GM12878 (cell line): ENCODE results near the gene PLPP1. TPM values are rescaled to one million over a fixed set of nuclear protein-coding genes. Genes with fewer than 3 reads are reported as not detected.

Source experiments
- ATAC-seq: fragments of 200-7000 bp; cut with Tn5 transposase; 3 replicates; pipeline ENCODE4 v1.9.1; 2020; ENCODE audit warnings: mild to moderate bottlenecking, moderate library complexity
- BruUV-seq: library from RNA; stranded (reverse); fragments of 400-500 nt; replicated peaks from 2 replicates; lab custom pipeline; 2021; lab: Mats Ljungman, UMichigan
- CTCF ChIA-PET: fragments of 300-600 bp; sonication (Branson Sonifier 250); formaldehyde crosslinking; extraction: SDS; loops from one replicate; lab custom pipeline; 2021; ENCODE audit warnings: inconsistent platforms; lab: Yijun Ruan, JAX
- POLR2A ChIA-PET: fragments of 350-600 bp; formaldehyde crosslinking; extraction: SDS; loops from one replicate; lab custom pipeline; 2021; ENCODE audit warnings: inconsistent platforms; lab: Charles Lee
- RAD21 ChIA-PET: fragments of 300-600 bp; sonication (Branson Sonifier 250); formaldehyde crosslinking; loops from one replicate; lab custom pipeline; 2023; ENCODE audit warnings: antibody characterized with exemption; ENCODE audit not compliant: unreplicated experiment; lab: Charles Lee
- SMC1A ChIA-PET: fragments of 300-600 bp; sonication (Branson Sonifier 250); formaldehyde crosslinking; loops from one replicate; lab custom pipeline; 2023; ENCODE audit not compliant: unreplicated experiment, uncharacterized antibody; lab: Charles Lee
- DNase-seq: peaks from one replicate; pipeline ENCODE4 v3.0.0-alpha.2; 2011; ENCODE audit warnings: low read depth, low spot score
- FAIRE-seq: peaks from 3 replicates; lab custom pipeline; 2011; peaks lifted over from hg19 to GRCh38; lab: Jason Lieb, UNC
- H2AFZ ChIP-seq: 2 replicates; pipeline ENCODE4 v1.6.0; 2011; ENCODE audit warnings: low read depth, low read length, control low read depth; ENCODE audit not compliant: control insufficient read depth
- H3K27ac ChIP-seq: 2 replicates; pipeline ENCODE4 v1.5.1; 2011; ENCODE audit warnings: control low read depth; ENCODE audit not compliant: control insufficient read depth, insufficient read depth
- H3K27me3 ChIP-seq, 2 experiments: replicated peaks in 1 of 2; 2 replicates each; pipeline versions ENCODE4 v1.6.0 to v1.6.1; 2011; ENCODE audit warnings: low read length in 1 of 2; ENCODE audit not compliant: control insufficient read depth in 2 of 2, insufficient read depth in 2 of 2
- H3K36me3 ChIP-seq, 2 experiments: 2 replicates each; pipeline ENCODE4 v1.5.1; 2011; ENCODE audit warnings: low read length in 1 of 2; ENCODE audit not compliant: control insufficient read depth in 2 of 2, insufficient read depth in 2 of 2
- H3K4me1 ChIP-seq: 2 replicates; pipeline ENCODE4 v1.6.1; 2011; ENCODE audit warnings: mild to moderate bottlenecking, low read length, moderate library complexity, mixed read lengths; ENCODE audit not compliant: control insufficient read depth, insufficient read depth
- H3K4me2 ChIP-seq: 2 replicates; pipeline ENCODE4 v1.6.0; 2011; ENCODE audit warnings: control low read depth; ENCODE audit not compliant: control insufficient read depth, insufficient read depth
- H3K4me3 ChIP-seq: fragments of 200-600 bp; sonication (generic); 2 replicates; pipeline ENCODE4 v1.5.1; 2016
- H3K79me2 ChIP-seq: 2 replicates; pipeline ENCODE4 v1.6.0; 2011; ENCODE audit warnings: low read length; ENCODE audit not compliant: control insufficient read depth, insufficient read depth
- H3K9ac ChIP-seq: 2 replicates; pipeline ENCODE4 v1.8.0; 2011; ENCODE audit warnings: low read length, control low read depth, mixed read lengths; ENCODE audit not compliant: control insufficient read depth, insufficient read depth
- H3K9me3 ChIP-seq: replicated peaks from 3 replicates; pipeline ENCODE4 v1.5.1; 2011; ENCODE audit warnings: mild to moderate bottlenecking, low read length; ENCODE audit not compliant: control insufficient read depth, insufficient read depth
- H4K20me1 ChIP-seq: 2 replicates; pipeline ENCODE4 v1.6.0; 2011; ENCODE audit not compliant: control insufficient read depth, insufficient read depth
- BACH1 ChIP-seq: fragments of 450-650 bp; IDR thresholded peaks from 2 replicates; pipeline ENCODE4 v1.6.1; 2017; ENCODE audit warnings: mild to moderate bottlenecking, borderline replicate concordance
- CEBPB ChIP-seq, 2 experiments: fragments of 150-350 bp in 1 of 2; IDR thresholded peaks; 2 replicates each; pipeline ENCODE4 v1.6.1; 2012 to 2014; ENCODE audit warnings: low read depth in 2 of 2, low read length in 2 of 2, borderline replicate concordance in 1 of 2, inconsistent platforms in 1 of 2
- CHD1 ChIP-seq: IDR thresholded peaks from 2 replicates; pipeline ENCODE4 v1.6.1; 2012; ENCODE audit warnings: low read depth, low read length, improper control_type of control experiment
- NFXL1 ChIP-seq: fragments of 450-650 bp; IDR thresholded peaks from 2 replicates; pipeline ENCODE4 v1.6.1; 2017; ENCODE audit warnings: antibody characterized with exemption, mild to moderate bottlenecking, borderline replicate concordance
- NFYB ChIP-seq: IDR thresholded peaks from 2 replicates; pipeline ENCODE4 v1.6.1; 2011; ENCODE audit warnings: low read depth, mild to moderate bottlenecking, low read length, improper control_type of control experiment, moderate library complexity; ENCODE audit not compliant: insufficient read depth
- NR2F1 ChIP-seq: fragments of 450-650 bp; conservative IDR thresholded peaks from 2 replicates; pipeline ENCODE4 v1.6.1; 2017; ENCODE audit warnings: mild to moderate bottlenecking
- SRF ChIP-seq, 2 experiments: IDR thresholded peaks; 2 replicates each; pipeline ENCODE4 v1.6.1; 2011; ENCODE audit warnings: low read depth in 2 of 2, low read length in 2 of 2, mild to moderate bottlenecking in 1 of 2, moderate library complexity in 1 of 2
- STAT1 ChIP-seq: fragments of 450-650 bp; conservative IDR thresholded peaks from 2 replicates; pipeline ENCODE4 v1.6.1; 2014; ENCODE audit warnings: antibody characterized with exemption, mild to moderate bottlenecking
- TCF3 ChIP-seq: IDR thresholded peaks from 2 replicates; pipeline ENCODE4 v1.6.1; 2012; ENCODE audit warnings: low read depth, mild to moderate bottlenecking, low read length, borderline replicate concordance; ENCODE audit not compliant: insufficient read depth
- WGBS: methylation state at CpG from one replicate; pipeline ENCODE4 v1.1.6; 2016; ENCODE audit warnings: low lambda C conversion rate; ENCODE audit not compliant: insufficient replicate concordance, insufficient coverage; ENCODE audit errors: missing lambda C conversion rate; 5-methylcytosine and 5-hydroxymethylcytosine counted together
- in situ Hi-C: fragments of 300-500 bp; cut with MboI; formaldehyde crosslinking; loops from 9 replicates; pipeline ENCODE4 v1.14.3; 2018; ENCODE audit warnings: mixed read lengths
- intact Hi-C: fragments of 100-400 bp; cut with micrococcal nuclease; formaldehyde crosslinking; loops from one replicate; pipeline ENCODE4 v1.14.2; 2022; ENCODE audit not compliant: unreplicated experiment
- polyA plus RNA-seq, 11 experiments: library from polyadenylated mRNA; depleted of rRNA in 4 of 11; unstranded in 6 of 11; stranded (reverse) in 5 of 11; fragments of >200 nt; fragmentation: Nextera tagmentation in 4 of 11; fragmentation: Illumina TruSeq in 1 of 11; extraction: Ambion mirVana in 4 of 11; extraction: Trizol in 1 of 11; gene quantifications; 1 replicate in 1 of 11; 2 replicates in 10 of 11; pipeline versions ENCODE4 v1.2.1 to v1.2.3, GENCODE V29; 2011 to 2016; ENCODE audit warnings: inconsistent platforms in 2 of 11, missing spikeins in 2 of 11, low read depth in 1 of 11
- total RNA-seq, 4 experiments: library from RNA; depleted of rRNA in 3 of 4; stranded (reverse); fragments of >200 nt in 3 of 4; fragmentation: Illumina TruSeq in 1 of 4; extraction: Trizol in 1 of 4; gene quantifications; 2 replicates each; pipeline versions ENCODE4 v1.2.1 to v1.2.3, GENCODE V29; 2013 to 2021
- TF ChIP-seq, protein P1 (sequence below): fragments of 450-650 bp; IDR thresholded peaks from 2 replicates; pipeline ENCODE4 v1.6.1; 2018; ENCODE audit warnings: mild to moderate bottlenecking, low read depth, moderate library complexity; ENCODE audit not compliant: partially characterized antibody
- TF ChIP-seq, protein P2 (sequence below): IDR thresholded peaks from 2 replicates; pipeline ENCODE4 v1.6.1; 2011; ENCODE audit warnings: borderline replicate concordance, low read depth, mild to moderate bottlenecking, moderate library complexity, low read length; ENCODE audit not compliant: insufficient read depth, poor library complexity, severe bottlenecking

Gene PLPP1
- total and polyA plus RNA-seq, 10 of the 15 experiments (the other 5 are each of a cell fraction or from before 2014, with no cell fraction given): 3.0 to 11.3 (median 8.1) TPM

DNA sequence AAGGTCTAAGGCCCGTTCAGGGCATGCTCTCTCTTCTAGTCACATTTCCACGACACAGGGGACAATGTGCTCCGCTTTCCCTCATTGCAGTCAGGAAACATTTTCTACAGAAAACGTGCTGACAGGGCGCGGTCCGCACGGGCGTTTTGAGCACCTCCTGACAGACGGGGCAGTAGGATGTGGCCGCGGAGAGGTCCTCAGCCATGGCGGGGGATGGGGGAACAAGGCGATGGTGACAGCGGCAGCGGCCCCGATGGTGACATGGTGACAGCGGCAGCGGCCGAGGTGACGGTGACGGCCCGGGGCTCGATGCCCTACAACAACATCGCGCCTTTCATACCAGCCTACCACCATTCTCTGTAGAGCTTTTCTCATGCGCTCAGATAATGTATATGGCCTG, 4.1 kb downstream of the PLPP1 start:
- no peak overlapping the region for H3K4me3 ChIP-seq
- no peaks in the 10 kb centered on the region for H4K20me1 ChIP-seq
- in situ Hi-C loops: no loop called here
- intact Hi-C loops: loop anchor here (10.0 kb wide), 3 partner anchors 164 to 374 kb away; no protein-coding TSS in a partner anchor
- peaks cover 4% of the 10 kb centered on the region for H3K4me1 ChIP-seq
- H3K79me2 ChIP-seq: peaks cover 2% of the 10 kb centered on the region
- H2AFZ ChIP-seq: no peak overlapping the region
- DNase-seq (no peak), ATAC-seq (no peak)
- POLR2A ChIA-PET: no interaction called here
- CTCF ChIA-PET: interaction anchor here (0.9 kb wide), 1 partner anchor 9 kb away, joined by 4 read pairs; no protein-coding TSS in a partner anchor
- no peaks in the 10 kb centered on the region for H3K36me3 ChIP-seq
- TF ChIP-seq, protein P1, sequence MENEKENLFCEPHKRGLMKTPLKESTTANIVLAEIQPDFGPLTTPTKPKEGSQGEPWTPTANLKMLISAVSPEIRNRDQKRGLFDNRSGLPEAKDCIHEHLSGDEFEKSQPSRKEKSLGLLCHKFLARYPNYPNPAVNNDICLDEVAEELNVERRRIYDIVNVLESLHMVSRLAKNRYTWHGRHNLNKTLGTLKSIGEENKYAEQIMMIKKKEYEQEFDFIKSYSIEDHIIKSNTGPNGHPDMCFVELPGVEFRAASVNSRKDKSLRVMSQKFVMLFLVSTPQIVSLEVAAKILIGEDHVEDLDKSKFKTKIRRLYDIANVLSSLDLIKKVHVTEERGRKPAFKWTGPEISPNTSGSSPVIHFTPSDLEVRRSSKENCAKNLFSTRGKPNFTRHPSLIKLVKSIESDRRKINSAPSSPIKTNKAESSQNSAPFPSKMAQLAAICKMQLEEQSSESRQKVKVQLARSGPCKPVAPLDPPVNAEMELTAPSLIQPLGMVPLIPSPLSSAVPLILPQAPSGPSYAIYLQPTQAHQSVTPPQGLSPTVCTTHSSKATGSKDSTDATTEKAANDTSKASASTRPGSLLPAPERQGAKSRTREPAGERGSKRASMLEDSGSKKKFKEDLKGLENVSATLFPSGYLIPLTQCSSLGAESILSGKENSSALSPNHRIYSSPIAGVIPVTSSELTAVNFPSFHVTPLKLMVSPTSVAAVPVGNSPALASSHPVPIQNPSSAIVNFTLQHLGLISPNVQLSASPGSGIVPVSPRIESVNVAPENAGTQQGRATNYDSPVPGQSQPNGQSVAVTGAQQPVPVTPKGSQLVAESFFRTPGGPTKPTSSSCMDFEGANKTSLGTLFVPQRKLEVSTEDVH: no peak
- TF ChIP-seq NR2F1: no peak
- TF ChIP-seq NFYB: no peak
- TF ChIP-seq SRF (IDR thresholded peaks at IDR 0.05; ENCODE audit: low read depth in 2 of 2, low read length in 2 of 2): no peak
- TF ChIP-seq, protein P2, sequence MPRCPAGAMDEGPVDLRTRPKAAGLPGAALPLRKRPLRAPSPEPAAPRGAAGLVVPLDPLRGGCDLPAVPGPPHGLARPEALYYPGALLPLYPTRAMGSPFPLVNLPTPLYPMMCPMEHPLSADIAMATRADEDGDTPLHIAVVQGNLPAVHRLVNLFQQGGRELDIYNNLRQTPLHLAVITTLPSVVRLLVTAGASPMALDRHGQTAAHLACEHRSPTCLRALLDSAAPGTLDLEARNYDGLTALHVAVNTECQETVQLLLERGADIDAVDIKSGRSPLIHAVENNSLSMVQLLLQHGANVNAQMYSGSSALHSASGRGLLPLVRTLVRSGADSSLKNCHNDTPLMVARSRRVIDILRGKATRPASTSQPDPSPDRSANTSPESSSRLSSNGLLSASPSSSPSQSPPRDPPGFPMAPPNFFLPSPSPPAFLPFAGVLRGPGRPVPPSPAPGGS: no peak
- TF ChIP-seq CHD1: no peak
- TF ChIP-seq STAT1: no peak
- TF ChIP-seq CEBPB (IDR thresholded peaks at IDR 0.05; ENCODE audit: borderline replicate concordance in 1 of 2, low read depth in 2 of 2, low read length in 2 of 2): no peak
- no peak for TF ChIP-seq TCF3
- TF ChIP-seq NFXL1: no peak
- TF ChIP-seq BACH1: no peak
- TF ChIP-seq, all 136 proteins: peak for 0
- no peak overlapping the region for H3K4me2 ChIP-seq
- no peaks in the 10 kb centered on the region for H3K9me3 ChIP-seq
- H3K27me3 ChIP-seq: no peaks in the 10 kb centered on the region
- RAD21 ChIA-PET: no interaction called here
- no peak overlapping the region for H3K27ac ChIP-seq
- SMC1A ChIA-PET: no interaction called here
- no TSS peak for BruUV-seq
- WGBS: 93% methylated on average over 27 of the region's 27 CpGs
- no peak for FAIRE-seq
- H3K9ac ChIP-seq: no peak overlapping the region
